Prostate gland (tissue), 2 donors: Measurements from ENCODE around the gene SKIL.

ENCODE experiments used
- CTCF ChIP-seq, 4 experiments: fragments of 200-600 bp in 2 of 4; fragments of 450-650 bp in 2 of 4; sonication (generic) in 2 of 4; IDR thresholded peaks; 1 replicate in 3 of 4; 2 replicates in 1 of 4; pipeline ENCODE4 v1.5.1; 2016 to 2019; ENCODE audit warnings: antibody characterized with exemption in 4 of 4, mild to moderate bottlenecking in 2 of 4, moderate library complexity in 2 of 4
- POLR2A ChIP-seq: fragments of 450-650 bp; IDR thresholded peaks from one replicate; pipeline ENCODE4 v1.6.1; 2016; ENCODE audit warnings: antibody characterized with exemption, mild to moderate bottlenecking

GRCh38 chr3:170346481-170347392, 10.8 kb upstream of the SKIL start:
- TF ChIP-seq CTCF (IDR thresholded peaks at IDR 0.05) (no peak), POLR2A (no peak)
